ENCODE measurements around the gene CTNNBL1. TPM values are rescaled to one million over a fixed set of nuclear protein-coding genes. Genes with fewer than 3 reads are reported as not detected.

CTNNBL1 gene
- total and polyA plus RNA-seq, 2 experiments from 2014 or later = 27.6 to 55.0 TPM

GRCh38 chr20:37917461-37917860 is 223.6 kb downstream of the CTNNBL1 start:
- 79% methylated on average over 12 of the region's 12 CpGs for WGBS (ENCODE audit: low lambda C conversion rate, missing lambda C conversion rate)

GRCh38 chr20:37918035-37918434 is 224.2 kb downstream of the CTNNBL1 start:
- TF ChIP-seq EZH2 (IDR thresholded peaks at IDR 0.05; ENCODE audit: borderline replicate concordance) (no peak), CTCF (IDR thresholded peaks at IDR 0.05; ENCODE audit: poor library complexity) (no peak), EZH2phosphoT487 (IDR thresholded peaks at IDR 0.05; ENCODE audit: low read depth, severe bottlenecking, unreplicated experiment) (no peak)
- Histone ChIP-seq H3K9me2 (replicated peaks; ENCODE audit: insufficient read depth) (no peaks in the 10 kb centered on the region), H3K36me3 (replicated peaks; ENCODE audit: insufficient read depth, low read depth) (no peaks in the 10 kb centered on the region), H3K4me1 (ENCODE audit: insufficient read depth) (peaks cover 18% of the 10 kb centered on the region), H2AFZ (no peak overlapping the region), H3K79me2 (no peaks in the 10 kb centered on the region), H3K27me3 (peaks cover 25% of the 10 kb centered on the region), H4K20me1 (ENCODE audit: insufficient read depth, poor library complexity, severe bottlenecking) (no peaks in the 10 kb centered on the region), H3K4me2 (no peak overlapping the region), H3K27ac (no peak overlapping the region), H3K4me3 (no peak overlapping the region), H3K9me3 (ENCODE audit: low read depth) (no peaks in the 10 kb centered on the region)
- 78% methylated on average over 6 of the region's 6 CpGs for WGBS (ENCODE audit: low lambda C conversion rate, missing lambda C conversion rate)
- no peak for DNase-seq (ENCODE audit: low spot score)

More at GRCh38 chr20:37917461-37917860, 223.6 kb downstream of the CTNNBL1 start:
- DNase-seq (ENCODE audit: low spot score) = no peak
- H3K79me2 ChIP-seq = no peaks in the 10 kb centered on the region
- no peak overlapping the region for H3K27ac ChIP-seq
- H2AFZ ChIP-seq = no peak overlapping the region
- no peak overlapping the region for H3K4me3 ChIP-seq
- no peaks in the 10 kb centered on the region for H4K20me1 ChIP-seq (ENCODE audit: insufficient read depth, poor library complexity, severe bottlenecking)
- H3K9me2 ChIP-seq (replicated peaks; ENCODE audit: insufficient read depth) = no peaks in the 10 kb centered on the region
- H3K9me3 ChIP-seq (ENCODE audit: low read depth) = no peaks in the 10 kb centered on the region
- no peaks in the 10 kb centered on the region for H3K36me3 ChIP-seq (replicated peaks; ENCODE audit: insufficient read depth, low read depth)
- H3K4me2 ChIP-seq = no peak overlapping the region
- peaks cover 31% of the 10 kb centered on the region for H3K27me3 ChIP-seq
- H3K4me1 ChIP-seq (ENCODE audit: insufficient read depth) = peaks cover 18% of the 10 kb centered on the region
- TF ChIP-seq EZH2 (IDR thresholded peaks at IDR 0.05; ENCODE audit: borderline replicate concordance) (no peak), CTCF (IDR thresholded peaks at IDR 0.05; ENCODE audit: poor library complexity) (no peak), EZH2phosphoT487 (IDR thresholded peaks at IDR 0.05; ENCODE audit: low read depth, severe bottlenecking, unreplicated experiment) (no peak)

- TF ChIP-seq EZH2phosphoT487 (IDR thresholded peaks at IDR 0.05; ENCODE audit: low read depth, severe bottlenecking, unreplicated experiment) = no peak
- no peak for TF ChIP-seq EZH2 (IDR thresholded peaks at IDR 0.05; ENCODE audit: borderline replicate concordance)
- TF ChIP-seq CTCF (IDR thresholded peaks at IDR 0.05; ENCODE audit: poor library complexity) = no peak
- Histone ChIP-seq H3K9me2 (replicated peaks; ENCODE audit: insufficient read depth) (no peaks in the 10 kb centered on the region), H3K4me1 (ENCODE audit: insufficient read depth) (peaks cover 17% of the 10 kb centered on the region), H3K9me3 (ENCODE audit: low read depth) (no peaks in the 10 kb centered on the region), H3K4me3 (no peak overlapping the region), H4K20me1 (ENCODE audit: insufficient read depth, poor library complexity, severe bottlenecking) (no peaks in the 10 kb centered on the region), H3K4me2 (no peak overlapping the region), H3K27me3 (peaks cover 21% of the 10 kb centered on the region), H3K36me3 (replicated peaks; ENCODE audit: insufficient read depth, low read depth) (no peaks in the 10 kb centered on the region), H3K79me2 (no peaks in the 10 kb centered on the region), H2AFZ (no peak overlapping the region), H3K27ac (no peak overlapping the region)
- no peak for DNase-seq (ENCODE audit: low spot score)
- WGBS (ENCODE audit: low lambda C conversion rate, missing lambda C conversion rate) = 50% methylated on average over 5 of the region's 5 CpGs
These were observed 225.7 kb downstream of the CTNNBL1 start for GRCh38 chr20:37919389-37920040.

Data from hepatocyte (in vitro differentiated cells).